ENCODE measurements around the gene GAA.

GAA gene

GRCh38 chr17:80129006-80129565 is 27.7 kb downstream of the GAA start:
- no peak for DNase-seq (ENCODE audit: low spot score)
- no peak for TF ChIP-seq CTCF (IDR thresholded peaks at IDR 0.05; ENCODE audit: borderline replicate concordance, control extremely low read depth, extremely low read depth, insufficient read depth, missing control alignments)
- in situ Hi-C loops (cut with MboI; ENCODE audit: low sequenced_read_pairs, unreplicated experiment) = no loop called here

DNA sequence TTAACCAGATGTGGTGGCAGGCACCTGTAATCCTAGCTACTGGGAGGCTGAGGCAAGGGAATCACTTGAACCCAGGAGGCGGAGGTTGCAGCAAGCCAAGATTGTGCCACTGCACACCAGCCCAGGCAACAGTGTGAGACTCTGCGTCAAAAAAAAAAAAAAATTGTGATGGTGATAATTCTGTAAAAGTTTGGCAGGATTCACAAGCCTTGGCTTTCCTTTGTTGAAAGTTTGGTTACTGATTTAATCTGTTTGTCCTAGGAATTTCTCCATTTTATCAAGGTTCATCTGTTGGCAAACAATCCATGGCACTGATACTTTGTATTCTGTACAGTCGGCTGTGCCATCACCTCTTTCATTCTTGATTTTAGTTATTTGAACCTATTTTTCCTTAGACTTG is 29.6 kb downstream of the GAA start:
- in situ Hi-C loops (cut with MboI; ENCODE audit: low sequenced_read_pairs, unreplicated experiment) = no loop called here
- no peak for TF ChIP-seq CTCF (IDR thresholded peaks at IDR 0.05; ENCODE audit: borderline replicate concordance, control extremely low read depth, extremely low read depth, insufficient read depth, missing control alignments)
- DNase-seq (ENCODE audit: low spot score) = no peak

DNA sequence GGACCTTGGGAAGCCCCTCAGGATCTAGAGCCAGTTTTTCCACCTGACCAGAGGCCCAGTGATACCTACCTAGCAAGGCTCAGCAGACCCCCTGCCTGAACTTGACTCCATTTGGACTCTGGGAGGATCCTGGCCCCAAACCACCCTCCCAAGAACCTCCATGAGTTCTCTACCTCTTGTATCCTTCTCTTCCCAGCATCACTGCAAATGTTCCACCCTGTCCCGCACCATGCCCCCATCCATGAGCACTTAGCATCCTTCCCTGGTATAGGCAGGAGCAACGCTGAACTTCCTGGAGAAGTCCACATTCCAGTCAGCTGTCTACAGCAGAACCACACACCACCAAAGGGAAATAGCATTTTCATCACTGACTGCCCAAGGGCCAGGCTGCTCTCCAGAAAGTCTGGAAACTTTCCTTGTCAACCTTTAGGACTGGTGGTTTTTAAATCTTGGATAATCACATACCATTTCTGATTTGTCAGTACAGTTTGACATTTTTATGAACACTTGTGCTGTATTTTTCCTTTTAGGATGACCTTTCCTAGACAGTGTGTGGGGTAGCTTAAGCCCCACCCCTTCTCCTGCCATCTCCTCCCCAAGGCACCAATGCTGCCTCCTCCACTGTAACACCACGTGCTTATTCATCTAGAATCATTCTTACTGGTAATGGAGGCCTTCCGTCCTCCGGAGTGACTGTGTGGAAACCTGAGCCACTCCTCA is 31.7 kb downstream of the GAA start:
- DNase-seq (ENCODE audit: low spot score) = no peak
- TF ChIP-seq CTCF (IDR thresholded peaks at IDR 0.05; ENCODE audit: borderline replicate concordance, control extremely low read depth, extremely low read depth, insufficient read depth, missing control alignments) = no peak
- in situ Hi-C loops (cut with MboI; ENCODE audit: low sequenced_read_pairs, unreplicated experiment) = no loop called here

GRCh38 chr17:80133626-80133970 is 32.2 kb downstream of the GAA start:
- no peak for DNase-seq (ENCODE audit: low spot score)
- in situ Hi-C loops (cut with MboI; ENCODE audit: low sequenced_read_pairs, unreplicated experiment) = no loop called here
- TF ChIP-seq CTCF (IDR thresholded peaks at IDR 0.05; ENCODE audit: borderline replicate concordance, control extremely low read depth, extremely low read depth, insufficient read depth, missing control alignments) = no peak

GRCh38 chr17:80137131-80137530 is 35.8 kb downstream of the GAA start:
- no peak for TF ChIP-seq CTCF (IDR thresholded peaks at IDR 0.05; ENCODE audit: borderline replicate concordance, control extremely low read depth, extremely low read depth, insufficient read depth, missing control alignments)
- no peak for DNase-seq (ENCODE audit: low spot score)
- in situ Hi-C loops (cut with MboI; ENCODE audit: low sequenced_read_pairs, unreplicated experiment) = no loop called here

GRCh38 chr17:80138856-80139426 is 37.6 kb downstream of the GAA start:
- DNase-seq (ENCODE audit: low spot score) = no peak
- in situ Hi-C loops (cut with MboI; ENCODE audit: low sequenced_read_pairs, unreplicated experiment) = no loop called here
- TF ChIP-seq CTCF (IDR thresholded peaks at IDR 0.05; ENCODE audit: borderline replicate concordance, control extremely low read depth, extremely low read depth, insufficient read depth, missing control alignments) = no peak
